GM18508 (cell line): Measurements from ENCODE around the gene FZD10.

Source experiments
- ATAC-seq: cut with Tn5 transposase; IDR thresholded peaks from one replicate; pipeline ENCODE4 v1.9.1; 2021; ENCODE audit warnings: moderate number of reproducible peaks; ENCODE audit not compliant: insufficient read depth, unreplicated experiment

The FZD10 gene, protein sequence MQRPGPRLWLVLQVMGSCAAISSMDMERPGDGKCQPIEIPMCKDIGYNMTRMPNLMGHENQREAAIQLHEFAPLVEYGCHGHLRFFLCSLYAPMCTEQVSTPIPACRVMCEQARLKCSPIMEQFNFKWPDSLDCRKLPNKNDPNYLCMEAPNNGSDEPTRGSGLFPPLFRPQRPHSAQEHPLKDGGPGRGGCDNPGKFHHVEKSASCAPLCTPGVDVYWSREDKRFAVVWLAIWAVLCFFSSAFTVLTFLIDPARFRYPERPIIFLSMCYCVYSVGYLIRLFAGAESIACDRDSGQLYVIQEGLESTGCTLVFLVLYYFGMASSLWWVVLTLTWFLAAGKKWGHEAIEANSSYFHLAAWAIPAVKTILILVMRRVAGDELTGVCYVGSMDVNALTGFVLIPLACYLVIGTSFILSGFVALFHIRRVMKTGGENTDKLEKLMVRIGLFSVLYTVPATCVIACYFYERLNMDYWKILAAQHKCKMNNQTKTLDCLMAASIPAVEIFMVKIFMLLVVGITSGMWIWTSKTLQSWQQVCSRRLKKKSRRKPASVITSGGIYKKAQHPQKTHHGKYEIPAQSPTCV

GRCh38 chr12:130162267-130162666, at the start of gene FZD10:
FZD10 (plus strand) TSS chr12:130162464; CDS start chr12:130162943, 479 bp downstream.
- no peak for ATAC-seq

GRCh38 chr12:130114952-130115351, 47.3 kb upstream of the FZD10 start:
- ATAC-seq, result no peak

- ATAC-seq, result no peak
Observed at GRCh38 chr12:130115646-130116045, 46.6 kb upstream of the FZD10 start.

DNA sequence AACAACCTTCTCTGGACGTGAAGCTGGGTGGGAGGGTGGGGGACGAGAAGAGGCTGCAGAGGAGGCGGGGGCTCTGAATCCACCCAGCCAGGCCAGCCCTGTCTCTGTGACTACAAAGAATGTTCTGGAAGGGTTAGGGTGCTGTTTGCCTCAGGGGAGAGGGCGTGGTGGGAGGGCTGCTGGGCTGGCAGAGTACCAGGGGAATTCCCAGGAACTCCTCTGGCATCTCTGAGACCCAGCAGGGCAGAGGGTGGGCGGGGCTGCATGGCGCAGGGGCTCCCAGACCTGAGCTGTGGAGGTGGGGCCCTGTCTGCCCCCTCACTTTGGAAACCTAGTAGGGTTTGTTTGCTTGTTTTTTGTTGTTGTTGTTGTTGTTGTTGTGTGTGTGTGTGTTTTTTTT, 45.5 kb upstream of the FZD10 start:
- no peak for ATAC-seq

DNA sequence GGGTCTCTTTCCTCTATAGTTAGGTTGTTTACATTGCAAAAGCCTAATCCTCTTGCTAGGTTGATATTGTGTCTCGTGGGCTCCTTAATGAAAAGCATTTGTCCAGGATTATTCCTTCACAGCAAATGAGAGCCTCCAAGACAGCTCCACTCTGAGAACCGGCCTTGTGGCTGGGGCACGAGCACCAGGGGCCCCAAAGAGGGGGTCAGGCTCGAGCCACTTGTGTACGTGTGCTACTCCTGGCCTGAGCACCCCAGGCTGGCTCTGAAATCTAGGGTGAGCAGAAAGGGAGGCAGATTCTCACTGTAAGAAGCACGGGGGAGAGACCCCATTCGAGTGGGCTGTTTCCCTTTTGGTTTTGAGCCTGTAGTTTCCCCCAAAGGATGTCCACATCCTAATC, 45.0 kb upstream of the FZD10 start:
- ATAC-seq, result no peak

GRCh38 chr12:130117701-130118100, 44.6 kb upstream of the FZD10 start:
- no peak for ATAC-seq

GRCh38 chr12:130118181-130118580, 44.1 kb upstream of the FZD10 start:
- ATAC-seq, result no peak

GRCh38 chr12:130119241-130119861, 42.9 kb upstream of the FZD10 start:
- ATAC-seq, result no peak

GRCh38 chr12:130120012-130120805, 42.1 kb upstream of the FZD10 start:
- no peak for ATAC-seq

GRCh38 chr12:130121226-130122000, 40.9 kb upstream of the FZD10 start:
- ATAC-seq, result no peak

DNA sequence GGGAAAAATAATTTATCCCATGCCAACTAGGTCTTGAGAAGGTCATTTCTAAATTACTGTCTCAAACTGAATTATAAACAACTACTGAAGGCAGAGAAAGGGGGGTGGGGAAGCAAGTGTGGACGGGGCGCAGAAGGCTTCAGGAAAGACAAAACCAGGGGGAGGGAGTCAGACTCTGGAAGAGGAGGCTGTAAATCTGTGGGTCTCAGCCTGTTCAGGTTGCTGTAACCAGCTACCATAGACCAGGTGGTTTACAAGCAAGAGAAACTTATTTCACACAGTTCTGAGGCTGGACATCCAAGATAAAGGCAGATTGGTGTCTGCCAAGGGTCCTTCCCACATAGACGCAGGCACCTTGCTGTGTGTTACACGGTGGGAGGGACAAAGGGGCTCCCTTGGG, 39.9 kb upstream of the FZD10 start:
- no peak for ATAC-seq

DNA sequence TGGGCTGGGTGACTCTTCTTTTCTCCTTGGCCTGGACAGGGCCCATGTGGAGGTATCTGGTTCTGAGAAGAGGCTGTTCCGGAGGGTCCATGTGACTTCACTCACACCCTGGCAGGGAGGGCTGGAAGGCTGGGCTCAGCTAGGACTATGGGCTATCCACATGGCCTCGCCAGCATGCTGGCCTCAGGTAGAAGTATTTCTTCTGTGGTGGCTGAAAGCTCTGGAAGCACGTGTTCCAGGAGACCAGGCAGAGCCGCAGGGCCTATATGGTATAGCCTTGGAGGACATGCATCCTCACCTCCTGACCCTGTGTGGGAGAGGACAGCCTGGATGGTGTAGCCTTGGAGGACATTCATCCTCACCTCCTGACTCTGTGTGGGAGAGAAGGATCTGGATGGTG, 38.2 kb upstream of the FZD10 start:
- ATAC-seq, result no peak

GRCh38 chr12:130124605-130125244, 37.5 kb upstream of the FZD10 start:
- ATAC-seq, result no peak

DNA sequence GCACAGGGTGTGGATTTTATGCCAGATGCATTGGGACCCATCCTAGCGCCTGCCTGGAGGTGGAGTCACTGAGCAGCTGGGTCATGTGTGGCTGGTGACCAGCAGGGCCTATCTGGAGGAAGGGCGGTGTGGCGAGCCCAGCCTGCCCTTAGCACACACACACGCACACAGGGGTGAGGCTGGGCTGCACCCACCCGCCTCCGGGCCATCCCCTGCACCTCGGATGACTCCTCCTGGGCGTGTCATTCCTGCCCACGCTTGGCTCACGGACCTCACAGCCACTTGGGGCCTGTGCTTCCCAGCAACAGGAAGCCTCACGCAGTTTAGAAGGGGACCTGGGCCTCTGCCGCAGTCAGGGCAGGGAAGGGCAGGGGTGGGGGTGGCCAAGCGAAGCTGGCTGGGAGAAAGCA, 36.2 kb upstream of the FZD10 start:
- no peak for ATAC-seq

DNA sequence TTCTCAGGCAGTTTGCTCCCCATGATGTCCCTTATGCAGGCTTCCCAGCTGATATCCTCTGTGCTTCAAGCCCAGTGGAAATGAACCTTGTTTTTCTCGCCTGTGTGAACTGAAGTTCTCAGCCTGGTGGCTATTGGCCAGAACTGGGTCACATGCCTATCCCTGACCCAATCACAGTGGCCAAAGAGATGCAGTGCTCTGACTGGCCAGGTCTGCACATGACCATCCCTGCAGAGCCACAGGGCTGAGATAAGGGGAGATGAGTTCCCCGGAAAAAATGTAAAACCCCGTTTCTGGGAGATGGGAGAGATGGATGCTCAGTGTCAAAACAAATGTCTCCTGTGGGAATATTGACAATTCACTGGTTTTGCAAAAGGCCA, 34.7 kb upstream of the FZD10 start:
- no peak for ATAC-seq

DNA sequence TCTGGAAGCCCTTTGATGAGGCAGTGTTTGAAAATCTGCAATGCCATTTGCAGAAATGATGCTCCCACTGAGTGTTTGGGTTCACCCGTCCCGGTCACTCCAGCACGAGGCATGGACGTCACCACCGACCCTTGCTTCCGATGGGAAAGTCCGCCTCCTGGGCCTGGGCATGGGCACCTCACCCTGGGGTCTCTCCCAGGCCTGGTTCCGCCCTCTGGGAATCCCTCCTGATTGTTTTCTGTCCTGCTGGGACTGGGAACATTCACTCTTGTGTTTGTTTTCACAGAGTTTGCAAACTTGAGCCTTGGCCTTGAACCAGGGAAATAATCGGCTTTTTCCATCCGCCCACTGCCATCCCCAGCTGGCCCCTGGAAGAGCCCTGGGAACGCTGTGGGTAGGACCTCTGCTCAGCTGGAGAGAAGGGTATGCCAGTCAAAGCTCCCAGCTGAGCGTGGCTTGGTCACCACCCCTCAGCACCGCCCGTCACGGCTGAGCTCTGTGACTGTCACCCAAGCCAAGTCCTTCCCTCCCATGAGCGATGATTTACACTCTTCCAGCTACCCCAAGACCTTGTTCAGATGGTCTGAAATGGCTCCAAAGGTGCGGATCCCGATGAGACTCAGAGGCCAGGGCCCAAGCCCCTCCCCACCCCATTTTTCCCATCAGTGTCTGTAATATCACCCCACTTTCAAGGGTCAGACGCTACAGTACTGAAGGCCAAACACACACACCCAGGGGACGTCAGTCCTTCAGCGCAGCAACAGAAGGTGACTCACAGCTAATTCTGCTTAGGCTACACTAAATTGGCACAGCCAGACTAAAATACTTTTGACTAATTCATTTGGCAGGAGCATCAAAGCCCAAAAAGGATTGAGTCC, 34.1 kb upstream of the FZD10 start:
- no peak for ATAC-seq

GRCh38 chr12:130128790-130129735, 33.2 kb upstream of the FZD10 start:
- ATAC-seq, result no peak

DNA sequence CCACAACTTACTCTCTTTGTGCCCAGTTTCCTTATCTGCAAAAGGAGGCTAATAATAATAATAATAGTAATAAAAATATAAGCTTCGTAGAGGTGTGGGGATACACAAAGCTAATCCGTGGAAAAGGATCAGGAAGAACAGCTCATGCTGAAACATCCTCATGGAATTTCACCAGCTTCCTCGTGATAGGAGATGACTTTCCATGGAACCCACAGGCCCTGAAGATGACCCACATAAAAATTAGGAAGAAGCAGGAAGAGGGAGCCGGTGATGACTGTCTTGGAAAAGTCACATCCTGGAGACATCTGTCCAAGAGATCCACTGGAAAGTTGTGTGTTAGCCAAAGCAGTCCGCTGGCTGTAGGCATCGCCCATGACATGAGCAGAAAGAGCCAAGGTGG, 31.9 kb upstream of the FZD10 start:
- no peak for ATAC-seq
